Right lobe of liver (tissue), 4 donors: ENCODE measurements around the gene CRYL1.

Experiments used
- CTCF ChIP-seq, 4 donors: fragments of 200-600 bp in 3 of 4; fragments of 450-650 bp in 1 of 4; IDR thresholded peaks; one replicate each; pipeline versions ENCODE4 v1.5.1 to v1.8.0; 2016 to 2022; ENCODE audit warnings: antibody characterized with exemption in 4 of 4, mild to moderate bottlenecking in 2 of 4
- POLR2A ChIP-seq: fragments of 450-650 bp; IDR thresholded peaks from one replicate; pipeline ENCODE4 v1.6.1; 2017; ENCODE audit warnings: antibody characterized with exemption, mild to moderate bottlenecking
- donor health status: DM: no; HTN: no; CAD: no.
- donor health status: DM: no; HTN: no; CAD: no.
- donor health status: DM: no; HTN: yes; CAD: no.

DNA sequence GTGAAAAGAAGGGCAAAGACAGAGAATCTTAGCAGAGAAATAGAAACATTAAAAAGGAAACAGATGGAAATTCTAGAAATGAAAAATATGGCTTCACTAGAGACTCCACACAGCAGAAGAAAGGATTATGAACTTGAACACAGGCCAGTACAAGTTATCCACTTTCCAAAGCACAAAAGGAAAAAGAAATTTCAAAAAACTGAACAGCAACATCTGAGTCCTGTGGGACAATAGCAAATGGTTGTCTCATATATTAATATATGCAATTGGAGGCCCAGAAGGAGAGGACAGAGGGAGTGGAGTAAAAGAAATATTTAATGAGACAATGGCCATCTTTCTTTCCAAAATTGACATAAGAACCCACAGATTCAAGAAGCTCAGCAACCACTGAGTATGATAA lies 151.8 kb downstream of the CRYL1 start:
- TF ChIP-seq CTCF (IDR thresholded peaks at IDR 0.05) (no peak), POLR2A (no peak)
